HG03521 (cell line): Measurements from ENCODE around the gene GRIK2.
"Not testable (repeated sequence)": the region's sequence is repeated elsewhere in the genome, so short reads cannot be mapped to it uniquely, and the experiment has no call there.

Source experiments
- ATAC-seq: cut with Tn5 transposase; IDR thresholded peaks from one replicate; pipeline ENCODE4 v1.9.1; 2021; ENCODE audit warnings: mild to moderate bottlenecking, moderate library complexity; ENCODE audit not compliant: unreplicated experiment

Gene GRIK2

GRCh38 chr6:101393251-101393828 is at the start of gene GRIK2:
Gene GRIK2 (plus strand): TSS chr6:101393708.
- ATAC-seq: peak; percentile 68

GRCh38 chr6:101344885-101345284 is 48.6 kb upstream of the GRIK2 start:
- ATAC-seq: no peak

- no peak for ATAC-seq
Measured at GRCh38 chr6:101348816-101349215, 44.7 kb upstream of the GRIK2 start.

- not testable (repeated sequence) for ATAC-seq
Measured at GRCh38 chr6:101350631-101351030, 42.9 kb upstream of the GRIK2 start.

- no peak for ATAC-seq
Measured at GRCh38 chr6:101351173-101351572, 42.3 kb upstream of the GRIK2 start.

- no peak for ATAC-seq
Measured at GRCh38 chr6:101352316-101352715, 41.2 kb upstream of the GRIK2 start.

- no peak for ATAC-seq
Measured at GRCh38 chr6:101365181-101365580, 28.3 kb upstream of the GRIK2 start.

- ATAC-seq: no peak
Measured at GRCh38 chr6:101379926-101380325, 13.6 kb upstream of the GRIK2 start.

- no peak for ATAC-seq
Measured at GRCh38 chr6:101380897-101381630, 12.4 kb upstream of the GRIK2 start.

- ATAC-seq: not testable (repeated sequence)
Measured at GRCh38 chr6:101383747-101384146, 9.8 kb upstream of the GRIK2 start.

GRCh38 chr6:101386982-101387381 is 6.5 kb upstream of the GRIK2 start:
- no peak for ATAC-seq

- ATAC-seq: no peak
Measured at GRCh38 chr6:101391772-101392585, 1.5 kb upstream of the GRIK2 start.

- ATAC-seq: no peak
Measured at GRCh38 chr6:101392586-101393230, 800 bp upstream of the GRIK2 start.

GRCh38 chr6:101393829-101394251 is 332 bp downstream of the GRIK2 start:
- peak; percentile 5 for ATAC-seq

GRCh38 chr6:101394936-101395335 is 1.4 kb downstream of the GRIK2 start:
- no peak for ATAC-seq

GRCh38 chr6:101395345-101395744 is 1.8 kb downstream of the GRIK2 start:
- no peak for ATAC-seq

- ATAC-seq: no peak
Measured at GRCh38 chr6:101396548-101397173, 3.2 kb downstream of the GRIK2 start.

- ATAC-seq: no peak
Measured at GRCh38 chr6:101397199-101397598, 3.7 kb downstream of the GRIK2 start.

- no peak for ATAC-seq
Measured at GRCh38 chr6:101398716-101399615, 5.5 kb downstream of the GRIK2 start.
